HG02870 (cell line): ENCODE measurements around the gene FBXL2.
"Not testable (repeated sequence)": the region's sequence is repeated elsewhere in the genome, so short reads cannot be mapped to it uniquely, and the experiment has no call there.

Experiments
- ATAC-seq: cut with Tn5 transposase; IDR thresholded peaks from one replicate; pipeline ENCODE4 v1.9.1; 2021; ENCODE audit warnings: mild to moderate bottlenecking, moderate library complexity; ENCODE audit not compliant: unreplicated experiment

The FBXL2 gene

DNA sequence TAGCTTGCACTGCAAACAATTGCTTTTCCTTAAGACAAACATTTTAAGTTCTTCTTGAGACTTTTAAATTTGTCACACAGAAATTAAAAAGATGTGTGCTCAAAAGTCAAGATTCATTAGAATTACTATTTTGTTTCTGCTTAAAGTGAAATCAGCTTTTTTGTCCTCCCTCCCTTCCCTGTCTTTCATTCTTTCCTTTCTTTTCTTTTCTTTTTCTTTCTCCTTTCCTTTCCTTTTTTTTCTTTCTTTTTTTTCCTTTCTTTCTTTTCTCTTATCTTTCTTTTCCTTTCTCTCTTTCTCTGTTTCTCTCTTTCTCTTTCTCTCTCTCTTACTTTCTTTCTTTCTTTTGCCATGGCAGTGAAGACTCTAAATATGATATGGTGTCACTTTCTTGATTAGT is 37.8 kb downstream of the FBXL2 start:
- no peak for ATAC-seq

DNA sequence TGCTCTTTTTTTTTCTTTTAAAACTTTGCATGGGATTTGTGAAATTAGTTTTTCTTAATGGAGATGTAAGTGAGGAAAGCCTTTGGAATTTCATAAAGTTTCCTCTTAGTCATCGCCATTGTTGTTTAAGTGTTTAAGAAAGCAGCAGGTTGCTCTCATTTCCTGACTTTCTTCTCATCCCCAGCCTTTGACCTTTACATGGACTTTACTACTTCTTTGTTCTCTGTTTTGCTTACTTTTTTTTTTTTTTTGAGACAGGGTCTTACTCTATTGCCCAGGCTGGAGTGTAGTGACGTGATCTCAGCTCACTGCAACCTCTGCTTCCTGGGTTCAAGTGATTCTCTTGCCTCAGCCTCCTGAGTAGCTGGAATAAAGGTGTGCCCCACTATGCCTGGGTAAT is 38.6 kb downstream of the FBXL2 start:
- no peak for ATAC-seq

DNA sequence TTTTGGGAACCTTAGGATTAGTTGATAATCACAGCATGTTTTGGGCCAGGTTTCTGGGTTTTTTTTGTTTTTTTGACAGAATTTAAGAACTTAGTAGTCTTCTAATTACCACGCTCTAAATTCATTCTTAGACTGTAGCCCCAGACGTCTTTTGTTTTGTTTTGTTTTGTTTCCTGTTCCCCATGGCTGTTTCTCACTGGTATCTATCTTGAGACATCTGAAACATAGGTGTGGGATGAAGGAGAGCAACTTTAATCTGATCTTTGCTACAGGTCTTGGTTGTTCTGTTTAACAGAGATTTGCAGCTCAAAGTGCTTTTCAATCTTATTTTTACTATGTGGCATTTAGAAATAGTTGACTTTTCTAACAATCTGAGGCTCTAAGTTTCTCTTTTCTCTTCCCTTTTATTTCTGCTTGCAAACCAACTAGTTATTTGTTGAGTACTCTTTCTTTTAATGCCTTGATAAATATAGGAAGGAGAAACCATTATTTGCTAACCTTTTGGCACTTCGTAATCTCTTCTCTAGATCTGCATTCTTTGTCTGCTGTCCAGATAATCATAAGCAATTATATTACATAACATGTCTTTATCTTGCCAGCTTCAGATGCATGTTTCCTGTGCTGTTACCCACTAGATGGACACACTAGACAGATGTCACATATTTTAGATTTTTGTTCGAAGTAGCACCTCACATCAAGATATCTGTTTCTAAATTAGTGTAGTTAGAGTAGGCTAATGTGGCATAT is 40.9 kb downstream of the FBXL2 start:
- ATAC-seq: no peak

DNA sequence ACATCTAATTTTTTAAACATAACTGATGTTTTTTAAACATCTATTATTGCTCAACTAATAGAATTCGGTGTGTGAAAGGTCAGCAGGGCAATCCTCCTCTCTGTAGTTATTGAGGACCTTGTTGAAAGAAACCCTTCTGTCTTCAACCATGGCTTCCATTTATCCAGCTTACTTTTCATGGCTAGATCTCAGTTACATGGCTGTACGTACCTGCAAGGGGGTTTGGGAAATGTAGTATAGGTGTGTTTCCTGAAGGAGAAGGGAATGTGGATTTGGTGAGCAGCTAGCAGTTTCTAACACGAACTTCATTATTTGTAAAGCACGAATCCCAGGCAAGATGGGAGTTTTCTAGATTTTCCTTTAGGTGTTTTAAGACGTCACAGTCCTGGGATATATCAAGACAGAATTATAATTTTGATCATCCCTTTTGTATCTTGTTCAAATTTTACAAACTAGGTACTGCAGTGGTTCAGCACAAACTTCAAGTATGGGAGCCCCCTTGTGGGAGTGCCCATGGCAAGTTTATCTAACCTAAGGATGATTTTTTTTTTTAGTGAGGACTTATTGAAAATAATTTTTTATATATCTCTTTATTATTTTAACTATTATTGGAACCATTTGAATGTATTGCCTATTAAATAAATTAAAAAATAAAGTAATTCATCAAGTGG is 41.6 kb downstream of the FBXL2 start:
- no peak for ATAC-seq

DNA sequence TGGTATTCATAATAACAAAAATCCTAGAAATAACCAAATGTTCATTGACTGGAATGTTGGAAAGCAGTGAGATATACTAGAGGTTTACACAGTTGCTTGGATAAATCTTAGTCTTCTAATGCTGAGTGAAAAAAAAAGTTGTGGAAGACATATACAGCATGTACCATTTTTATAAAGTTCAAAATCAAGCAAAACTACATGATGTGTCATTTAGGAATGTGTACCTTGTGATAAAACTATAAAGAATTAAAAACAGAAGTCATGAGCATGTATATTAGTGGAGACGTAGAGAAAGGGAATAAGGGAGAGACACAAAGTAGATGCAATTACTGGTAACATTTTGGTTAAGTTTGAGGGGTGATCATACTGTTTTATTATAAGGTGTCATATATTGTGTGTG is 45.2 kb downstream of the FBXL2 start:
- ATAC-seq: no peak

- no peak for ATAC-seq
These were observed 54.2 kb downstream of the FBXL2 start for GRCh38 chr3:33331414-33331813.

DNA sequence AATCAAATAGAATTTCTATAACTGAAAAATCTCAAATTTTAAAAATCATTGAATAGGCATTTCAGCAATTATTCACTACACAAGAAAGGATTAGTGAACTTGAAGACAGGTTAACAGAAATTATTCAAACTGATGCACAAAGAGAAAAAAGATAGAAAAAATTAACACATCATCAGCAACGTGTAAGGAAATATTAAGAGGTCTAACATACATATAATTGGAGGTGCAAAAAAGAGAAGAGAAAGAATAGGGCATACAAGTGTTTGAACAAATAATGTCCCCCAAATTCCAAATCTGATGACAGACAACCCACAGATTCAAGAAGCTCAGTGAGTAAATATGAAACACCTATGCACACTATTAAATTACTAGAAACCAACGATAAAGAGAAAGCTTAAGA is 57.1 kb downstream of the FBXL2 start:
- ATAC-seq: no peak

GRCh38 chr3:33338936-33339465 is 61.8 kb downstream of the FBXL2 start:
- not testable (repeated sequence) for ATAC-seq

DNA sequence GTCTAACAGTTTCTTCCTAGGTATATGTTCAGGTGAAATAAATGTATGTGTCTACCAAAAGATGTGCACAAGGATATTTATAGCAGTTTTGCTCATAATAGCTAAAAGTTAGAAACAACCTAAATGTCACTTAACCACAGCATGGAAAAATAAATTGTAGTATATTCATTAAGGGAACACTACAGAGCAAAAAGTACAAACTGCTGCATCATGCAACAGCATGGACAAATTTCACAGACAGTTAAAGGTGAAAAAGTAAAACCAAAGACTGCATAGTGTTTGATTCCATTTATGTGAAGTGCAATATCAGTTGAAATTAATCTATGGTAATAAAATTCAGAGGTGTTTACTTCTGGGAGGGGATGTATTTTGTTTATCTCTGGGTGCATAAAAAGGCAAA is 62.5 kb downstream of the FBXL2 start:
- no peak for ATAC-seq

- no peak for ATAC-seq
These were observed 78.4 kb downstream of the FBXL2 start for GRCh38 chr3:33355611-33356010.

DNA sequence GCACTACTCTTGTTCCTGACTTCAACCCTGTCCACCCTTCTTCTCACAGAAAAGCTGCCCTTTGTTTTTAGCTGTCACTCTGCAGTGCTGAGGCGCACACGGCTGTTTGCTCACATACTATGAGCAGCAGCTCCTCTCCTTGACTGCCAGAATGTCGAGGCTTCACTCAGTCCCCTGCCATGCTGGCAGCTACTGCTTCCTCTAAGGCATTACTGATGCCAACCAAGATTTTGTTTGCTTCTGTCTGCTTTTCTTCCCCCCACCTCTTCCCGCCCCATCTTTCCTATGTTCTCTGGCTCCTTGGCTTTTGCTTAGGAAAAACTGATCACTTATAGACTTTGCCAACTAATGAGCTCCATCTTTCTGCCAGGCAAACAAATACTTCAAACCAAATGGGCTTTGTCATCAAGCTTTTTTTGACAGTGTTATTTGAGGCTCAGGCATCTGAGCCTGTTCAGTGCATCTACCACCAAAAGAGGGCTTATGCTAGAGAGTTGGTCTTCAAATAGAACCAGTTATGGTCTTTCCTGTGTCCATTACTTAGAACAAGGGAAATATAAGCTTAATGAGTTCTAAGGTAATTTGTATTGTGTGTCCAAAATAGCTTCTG is 81.0 kb downstream of the FBXL2 start:
- ATAC-seq: no peak

GRCh38 chr3:33360136-33360825 is 83.0 kb downstream of the FBXL2 start:
- no peak for ATAC-seq

DNA sequence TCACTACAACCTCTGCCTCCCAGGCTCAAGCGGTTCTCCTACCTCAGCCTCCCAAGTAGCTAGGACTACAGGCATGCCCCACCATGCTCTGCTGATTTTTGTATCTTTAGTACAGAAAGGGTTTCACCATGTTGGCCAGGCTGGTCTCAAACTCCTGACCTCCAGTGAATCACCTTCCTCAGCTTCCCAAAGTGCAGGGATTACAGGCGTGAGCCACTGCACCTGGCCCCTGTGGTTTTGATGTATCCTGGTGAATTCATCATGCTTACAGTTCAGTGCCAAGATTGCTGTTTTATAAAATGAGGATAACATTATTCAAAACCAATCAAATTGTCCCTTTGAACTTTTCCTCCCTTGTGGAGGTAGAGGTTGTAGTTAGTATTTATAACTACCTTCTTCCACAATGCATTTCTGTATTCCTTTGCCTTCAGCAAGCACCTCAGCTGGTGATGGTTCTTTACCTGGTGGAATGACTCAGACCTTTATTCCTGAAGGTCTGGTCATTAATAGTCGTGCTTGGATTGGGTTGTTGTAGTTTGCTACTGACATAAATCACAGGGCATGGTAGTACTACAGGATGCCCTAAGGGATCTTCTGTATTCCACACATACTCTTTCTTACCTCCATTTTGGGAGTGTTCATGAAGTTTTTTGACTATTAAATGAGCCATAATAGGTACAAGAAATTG is 86.0 kb downstream of the FBXL2 start:
- no peak for ATAC-seq

DNA sequence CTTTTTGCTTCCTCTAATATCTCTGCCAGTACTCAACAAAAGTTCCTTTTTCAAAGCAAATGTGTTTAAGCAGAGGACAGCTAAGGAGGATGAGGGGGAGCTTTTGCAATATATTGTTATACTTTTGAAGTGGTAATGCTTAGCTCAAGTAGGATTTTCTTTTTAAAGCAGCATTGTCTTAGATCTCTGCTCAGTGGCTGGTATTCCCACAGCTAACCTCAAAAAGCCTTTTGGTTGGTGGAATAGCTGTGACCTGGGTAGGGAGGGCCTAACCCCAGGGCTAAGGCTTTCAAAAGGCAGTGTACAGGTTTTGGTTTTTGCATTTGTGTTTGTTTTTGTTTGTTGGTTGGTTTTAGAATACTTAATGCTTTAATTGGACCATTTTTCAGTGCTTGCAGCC is 86.8 kb downstream of the FBXL2 start:
- ATAC-seq: no peak

DNA sequence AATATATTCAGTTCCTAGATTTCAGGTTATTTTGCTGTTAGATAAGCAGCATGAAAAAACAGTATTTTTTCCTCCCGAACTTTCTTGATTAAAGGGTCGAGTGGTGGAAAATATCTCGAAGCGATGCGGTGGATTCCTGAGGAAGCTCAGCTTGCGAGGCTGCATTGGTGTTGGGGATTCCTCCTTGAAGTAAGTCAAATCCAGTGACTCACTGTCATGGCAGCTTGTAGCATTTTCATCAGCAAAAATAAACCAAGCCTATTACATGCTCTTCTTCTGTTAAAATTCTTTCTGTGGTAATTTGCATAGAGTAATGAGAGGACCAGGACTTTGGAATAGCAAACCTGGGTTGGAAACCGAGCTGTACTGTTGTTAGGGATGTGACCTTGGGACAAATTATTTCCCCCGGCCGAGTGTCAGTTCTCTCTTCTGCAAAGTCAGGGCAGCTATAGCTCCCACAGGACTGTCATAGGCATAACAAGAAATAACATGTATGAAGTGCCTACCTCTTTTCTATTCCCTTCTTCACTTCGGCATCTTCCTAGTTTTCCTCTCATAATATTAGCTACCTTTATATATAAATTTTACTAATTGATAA is 87.4 kb downstream of the FBXL2 start:
- ATAC-seq: no peak

GRCh38 chr3:33372218-33373081 is 95.2 kb downstream of the FBXL2 start:
- ATAC-seq: peak; percentile 67

DNA sequence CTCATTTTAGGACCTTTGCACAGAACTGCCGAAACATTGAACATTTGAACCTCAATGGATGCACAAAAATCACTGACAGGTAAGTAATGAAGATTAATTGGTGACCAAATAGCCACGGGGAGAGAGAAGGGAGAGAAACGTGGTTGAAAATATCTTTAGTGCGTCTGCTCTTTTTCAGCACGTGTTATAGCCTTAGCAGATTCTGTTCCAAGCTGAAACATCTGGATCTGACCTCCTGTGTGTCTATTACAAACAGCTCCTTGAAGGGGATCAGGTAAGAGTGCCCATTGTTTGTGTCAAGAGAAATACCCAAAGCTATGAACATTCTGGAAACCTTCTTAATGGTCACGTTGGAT is 95.8 kb downstream of the FBXL2 start:
- ATAC-seq: no peak

DNA sequence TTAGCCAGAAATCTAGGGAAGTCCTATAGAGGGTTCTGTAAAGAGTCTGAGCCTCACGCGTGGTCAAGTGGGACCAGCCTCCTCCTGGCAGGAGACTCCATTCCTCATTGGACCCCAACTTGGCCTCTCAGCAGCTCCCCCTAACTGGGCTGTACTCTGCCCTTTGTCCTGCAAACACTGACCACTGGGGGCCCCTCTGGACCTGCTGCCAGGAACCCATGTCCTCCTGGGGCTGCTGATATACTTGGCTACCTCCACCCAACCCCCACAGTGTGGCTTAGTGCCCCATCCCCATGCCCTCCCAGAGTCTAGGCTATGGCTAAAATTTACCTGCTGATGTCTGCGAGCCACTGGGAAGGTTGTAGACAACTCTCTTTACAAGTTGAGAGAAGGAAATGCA is 100.2 kb downstream of the FBXL2 start:
- ATAC-seq: no peak

- ATAC-seq: no peak
These were observed 100.7 kb downstream of the FBXL2 start for GRCh38 chr3:33377931-33378330.

DNA sequence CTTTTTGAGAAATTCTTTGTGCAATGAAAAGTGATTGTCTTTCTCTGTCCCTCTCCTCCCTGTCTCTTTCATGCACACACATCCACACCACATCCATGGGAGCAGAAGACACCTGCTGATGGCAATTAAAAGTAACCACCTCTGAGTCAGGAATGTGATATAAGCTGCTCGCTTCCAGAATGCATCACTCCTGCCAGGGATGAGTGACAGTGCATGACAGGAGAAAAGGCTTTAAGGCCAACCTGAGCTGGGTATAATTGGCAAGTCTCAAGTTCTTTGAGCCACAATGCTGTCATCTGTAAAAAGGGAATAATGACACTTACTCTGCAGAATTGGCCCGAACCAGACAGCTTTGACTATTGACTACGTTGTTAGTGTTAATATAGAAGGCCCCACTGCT is 103.4 kb downstream of the FBXL2 start:
- no peak for ATAC-seq
